ENCODE results near the gene DUSP8. TPM values are rescaled to one million over a fixed set of nuclear protein-coding genes. Genes with fewer than 3 reads are reported as not detected.
"Not testable (repeated sequence)": the region's sequence is repeated elsewhere in the genome, so short reads cannot be mapped to it uniquely, and the experiment has no call there.

The DUSP8 gene
- total RNA-seq, 1 experiment from 2014 or later: 10.2 TPM

- H3K9me3 ChIP-seq (ENCODE audit: control insufficient read depth in 1 of 2, insufficient read depth in 1 of 2, low read depth in 1 of 2, low read length in 2 of 2): no peaks in the 10 kb centered on the region
- DNase-seq (ENCODE audit: low read depth, low spot score) (no peak), ATAC-seq (no peak)
- H3K79me2 ChIP-seq (ENCODE audit: insufficient read depth, low read length): peaks cover 16% of the 10 kb centered on the region
- RAD21 ChIA-PET (ENCODE audit: low non-redundant PET in 1 of 2, low total read pairs in 2 of 2, uncharacterized antibody in 2 of 2, unreplicated experiment in 2 of 2): no interaction called here
- intact Hi-C loops (cut with micrococcal nuclease): no loop called here
- no peak overlapping the region for H3K4me2 ChIP-seq (ENCODE audit: low read length)
- no peaks in the 10 kb centered on the region for H3K9me2 ChIP-seq (ENCODE audit: insufficient read depth)
- H3K9ac ChIP-seq (ENCODE audit: low read length): no peak overlapping the region
- H3K36me3 ChIP-seq (ENCODE audit: control insufficient read depth in 1 of 2, insufficient read depth in 2 of 2, low read length in 2 of 2): no peaks in the 10 kb centered on the region
- no TSS peak for BruUV-seq (replicated peaks)
- H3K27me3 ChIP-seq (ENCODE audit: insufficient read depth, low read length): no peaks in the 10 kb centered on the region
- H2AFZ ChIP-seq (ENCODE audit: low read depth, low read length, poor library complexity, severe bottlenecking): no peak overlapping the region
- no peaks in the 10 kb centered on the region for H4K20me1 ChIP-seq (ENCODE audit: insufficient read depth)
- TF ChIP-seq JUND (IDR thresholded peaks at IDR 0.05) (no peak), YY1 (IDR thresholded peaks at IDR 0.05; ENCODE audit: extremely low read depth, insufficient replicate concordance, low read depth, low read length) (no peak), EZH2phosphoT487 (IDR thresholded peaks at IDR 0.05; ENCODE audit: borderline replicate concordance) (no peak), POLR2AphosphoS5 (IDR thresholded peaks at IDR 0.05; ENCODE audit: low read depth, low read length) (no peak), CEBPB (IDR thresholded peaks at IDR 0.05; ENCODE audit: low read depth) (no peak), SRF (IDR thresholded peaks at IDR 0.05; ENCODE audit: low read depth) (no peak), RAD21 (IDR thresholded peaks at IDR 0.05; ENCODE audit: low read depth) (no peak), ZFX (IDR thresholded peaks at IDR 0.05) (no peak)
- H3K4me1 ChIP-seq (ENCODE audit: control insufficient read depth in 1 of 2, insufficient read depth in 2 of 2, low read length in 2 of 2): peaks cover 0 to 10% of the 10 kb centered on the region in 2 experiments; a peak in 1 of 4 replicates
- CTCF ChIA-PET: no interaction called here
- no peak overlapping the region for H3K4me3 ChIP-seq (replicated peaks in 1 of 2; ENCODE audit: low read depth in 1 of 2, low read length in 2 of 2)
- no peak overlapping the region for H3K27ac ChIP-seq (ENCODE audit: low read depth, low read length)
- POLR2A ChIA-PET: no interaction called here
These were observed 61.1 kb downstream of the DUSP8 start for GRCh38 chr11:1510928-1511327.

- not testable (repeated sequence) for H4K20me1 ChIP-seq (ENCODE audit: insufficient read depth)
These were observed 61.7 kb downstream of the DUSP8 start for GRCh38 chr11:1510351-1510750.

More at GRCh38 chr11:1510351-1510750, 61.7 kb downstream of the DUSP8 start:
- RAD21 ChIA-PET (ENCODE audit: low non-redundant PET in 1 of 2, low total read pairs in 2 of 2, uncharacterized antibody in 2 of 2, unreplicated experiment in 2 of 2); H3K9me3 ChIP-seq (ENCODE audit: control insufficient read depth in 1 of 2, insufficient read depth in 1 of 2, low read depth in 1 of 2, low read length in 2 of 2); H3K4me2 ChIP-seq (ENCODE audit: low read length); H3K4me3 ChIP-seq (replicated peaks in 1 of 2; ENCODE audit: low read depth in 1 of 2, low read length in 2 of 2); H2AFZ ChIP-seq (ENCODE audit: low read depth, low read length, poor library complexity, severe bottlenecking); CTCF ChIA-PET; H3K36me3 ChIP-seq (ENCODE audit: control insufficient read depth in 1 of 2, insufficient read depth in 2 of 2, low read length in 2 of 2); POLR2A ChIA-PET; ATAC-seq; H3K27me3 ChIP-seq (ENCODE audit: insufficient read depth, low read length); BruUV-seq (replicated peaks); intact Hi-C loops (cut with micrococcal nuclease); H3K9ac ChIP-seq (ENCODE audit: low read length); H3K9me2 ChIP-seq (ENCODE audit: insufficient read depth); H3K4me1 ChIP-seq (ENCODE audit: control insufficient read depth in 1 of 2, insufficient read depth in 2 of 2, low read length in 2 of 2); H3K27ac ChIP-seq (ENCODE audit: low read depth, low read length); DNase-seq (ENCODE audit: low read depth, low spot score): not testable (repeated sequence)
- peaks cover 17% of the 10 kb centered on the region for H3K79me2 ChIP-seq (ENCODE audit: insufficient read depth, low read length)

Measured in HCT116 (cell line).